OCI-LY7 (cell line): Measurements from ENCODE around the gene JUN. TPM values are rescaled to one million over a fixed set of nuclear protein-coding genes. Genes with fewer than 3 reads are reported as not detected.

Experiments
- BruUV-seq: library from RNA; stranded (reverse); fragments of 400-500 nt; replicated peaks from 2 replicates; lab custom pipeline; 2021; lab: Mats Ljungman, UMichigan
- CTCF ChIA-PET: fragments of 300-600 bp; sonication (Branson Sonifier 250); formaldehyde crosslinking; loops from one replicate; lab custom pipeline; 2022; ENCODE audit warnings: antibody characterized with exemption; ENCODE audit not compliant: unreplicated experiment; lab: Charles Lee
- POLR2A ChIA-PET: fragments of 300-600 bp; sonication (Branson Sonifier 250); formaldehyde crosslinking; loops from one replicate; lab custom pipeline; 2022; ENCODE audit warnings: antibody characterized with exemption; lab: Charles Lee
- DNase-seq: peaks from one replicate; pipeline ENCODE4 v3.0.0-alpha.2; 2015; ENCODE audit warnings: low spot score
- H2AFZ ChIP-seq: fragments of 200-600 bp; sonication (generic), shearing (Covaris generic); 2 replicates; pipeline ENCODE4 v1.6.1; 2014; ENCODE audit warnings: mild to moderate bottlenecking, antibody characterized with exemption, low read length, moderate library complexity
- H3K27ac ChIP-seq: fragments of 200-600 bp; sonication (generic); 2 replicates; pipeline ENCODE4 v1.5.1; 2014; ENCODE audit warnings: mixed run types, low read depth, mild to moderate bottlenecking, moderate library complexity, low read length, inconsistent platforms; ENCODE audit not compliant: poor library complexity, severe bottlenecking
- H3K36me3 ChIP-seq: fragments of 200-600 bp; sonication (generic); 2 replicates; pipeline ENCODE4 v1.6.1; 2014; ENCODE audit warnings: mild to moderate bottlenecking, antibody characterized with exemption, low read length, moderate library complexity, mixed read lengths; ENCODE audit not compliant: insufficient read depth
- H3K4me1 ChIP-seq: fragments of 200-600 bp; sonication (generic); 2 replicates; pipeline ENCODE4 v1.5.1; 2014; ENCODE audit warnings: mild to moderate bottlenecking, low read length; ENCODE audit not compliant: insufficient read depth, poor library complexity, severe bottlenecking
- H3K4me2 ChIP-seq: fragments of 200-600 bp; sonication (generic); 2 replicates; pipeline ENCODE4 v1.6.1; 2014; ENCODE audit warnings: mild to moderate bottlenecking, low read length
- H3K4me3 ChIP-seq: fragments of 200-600 bp; sonication (generic); 2 replicates; pipeline ENCODE4 v1.5.1; 2014; ENCODE audit warnings: mild to moderate bottlenecking, low read depth, low read length; ENCODE audit not compliant: poor library complexity, severe bottlenecking
- H3K79me2 ChIP-seq: fragments of 200-600 bp; sonication (generic); 2 replicates; pipeline ENCODE4 v1.6.1; 2016; ENCODE audit warnings: low read depth, mild to moderate bottlenecking, low read length, moderate library complexity, mixed read lengths; ENCODE audit not compliant: insufficient read depth
- H3K9me2 ChIP-seq: fragments of 200-600 bp; sonication (generic); 2 replicates; pipeline ENCODE4 v1.6.1; 2016; ENCODE audit warnings: mild to moderate bottlenecking, low read length, mixed read lengths; ENCODE audit not compliant: insufficient read depth
- H3K9me3 ChIP-seq: fragments of 200-600 bp; sonication (generic); 2 replicates; pipeline ENCODE4 v1.6.1; 2014; ENCODE audit warnings: mild to moderate bottlenecking, mixed run types, low read length, mixed read lengths
- H4K20me1 ChIP-seq: fragments of 200-600 bp; sonication (generic); 2 replicates; pipeline ENCODE4 v1.6.1; 2014; ENCODE audit warnings: mild to moderate bottlenecking, antibody characterized with exemption, low read length, moderate library complexity, mixed read lengths; ENCODE audit not compliant: insufficient read depth
- CTCF ChIP-seq: fragments of 200-600 bp; sonication (generic); conservative IDR thresholded peaks from 2 replicates; pipeline ENCODE4 v1.5.1; 2014; ENCODE audit warnings: mild to moderate bottlenecking, antibody characterized with exemption, low read length, moderate library complexity, mixed read lengths
- EZH2phosphoT487 ChIP-seq: fragments of 200-600 bp; sonication (generic); IDR thresholded peaks from 2 replicates; pipeline ENCODE4 v1.6.1; 2018; ENCODE audit warnings: low read depth, borderline replicate concordance, mild to moderate bottlenecking, mixed run types, antibody characterized with exemption, low read length, moderate library complexity, mixed read lengths
- intact Hi-C: fragments of 100-400 bp; cut with micrococcal nuclease; formaldehyde crosslinking; loops from one replicate; pipeline ENCODE4 v1.10.0; 2022; ENCODE audit not compliant: unreplicated experiment
- total RNA-seq, 2 experiments: library from RNA; depleted of rRNA in 1 of 2; stranded (reverse); fragments of >200 nt in 1 of 2; shearing (Covaris generic) in 1 of 2; gene quantifications; 2 replicates each; pipeline ENCODE4 v1.2.3, GENCODE V29; 2014 to 2022

Gene JUN
- total RNA-seq, 2 experiments from 2014 or later, result 4.2 to 7.7 TPM

GRCh38 chr1:58774027-58774426 is 9.8 kb downstream of the JUN start:
- ChIA-PET POLR2A (interaction anchor here (1.0 kb wide), 1 partner anchor 11 kb away, joined by 3 read pairs; no protein-coding TSS in a partner anchor), CTCF (interaction anchor here (1.1 kb wide), 1 partner anchor 22 kb away, joined by 3 read pairs; no protein-coding TSS in a partner anchor)
- Histone ChIP-seq H3K4me2 (peak overlapping the region; percentile 35; the same call in 1 of the 2 replicates), H2AFZ (peak overlapping the region; percentile 79; the same call in 1 of the 2 replicates), H3K36me3 (no peaks in the 10 kb centered on the region), H4K20me1 (no peaks in the 10 kb centered on the region), H3K27ac (no peak overlapping the region), H3K9me2 (no peaks in the 10 kb centered on the region), H3K79me2 (no peaks in the 10 kb centered on the region), H3K4me3 (no peak overlapping the region), H3K9me3 (no peaks in the 10 kb centered on the region), H3K4me1 (peaks cover 12% of the 10 kb centered on the region)
- peak; percentile 4 for DNase-seq
- intact Hi-C loops, result no loop called here
- no TSS peak for BruUV-seq
- TF ChIP-seq CTCF (no peak), EZH2phosphoT487 (no peak)

- no peak for TF ChIP-seq CTCF
- no peak for TF ChIP-seq EZH2phosphoT487
- H3K27ac ChIP-seq, result no peak overlapping the region
- no peaks in the 10 kb centered on the region for H3K36me3 ChIP-seq
- H3K9me2 ChIP-seq, result no peaks in the 10 kb centered on the region
- peak; percentile 65 for DNase-seq
- H4K20me1 ChIP-seq, result no peaks in the 10 kb centered on the region
- no peaks in the 10 kb centered on the region for H3K9me3 ChIP-seq
- POLR2A ChIA-PET, result interaction anchor here (0.5 to 1.4 kb wide), 6 partner anchors 11 to 206 kb away, joined by 3 to 4 read pairs (median 3); no protein-coding TSS in a partner anchor
- no TSS peak for BruUV-seq
- H3K4me2 ChIP-seq, result peak overlapping the region; percentile 35; the same call in 1 of the 2 replicates
- no peak overlapping the region for H3K4me3 ChIP-seq
- CTCF ChIA-PET, result interaction anchor here (1.1 kb wide), 1 partner anchor 22 kb away, joined by 3 read pairs; no protein-coding TSS in a partner anchor
- intact Hi-C loops, result no loop called here
- no peaks in the 10 kb centered on the region for H3K79me2 ChIP-seq
- H2AFZ ChIP-seq, result peak overlapping the region; percentile 79; the same call in 1 of the 2 replicates
- H3K4me1 ChIP-seq, result peaks cover 12% of the 10 kb centered on the region
These were observed 10.4 kb downstream of the JUN start for GRCh38 chr1:58773406-58773840.

GRCh38 chr1:58769809-58770320 is 14.0 kb downstream of the JUN start:
- no peak for DNase-seq
- H4K20me1 ChIP-seq, result no peaks in the 10 kb centered on the region
- POLR2A ChIA-PET, result interaction anchor here (0.7 kb wide), 1 partner anchor 180 kb away, joined by 3 read pairs; no protein-coding TSS in a partner anchor
- H3K27ac ChIP-seq, result no peak overlapping the region
- TF ChIP-seq EZH2phosphoT487 (no peak), CTCF (no peak)
- H3K4me1 ChIP-seq, result peaks cover 12% of the 10 kb centered on the region
- CTCF ChIA-PET, result no interaction called here
- no peak overlapping the region for H2AFZ ChIP-seq
- intact Hi-C loops, result no loop called here
- no peaks in the 10 kb centered on the region for H3K36me3 ChIP-seq
- no peak overlapping the region for H3K4me3 ChIP-seq
- H3K79me2 ChIP-seq, result no peaks in the 10 kb centered on the region
- no TSS peak for BruUV-seq
- H3K4me2 ChIP-seq, result no peak overlapping the region
- H3K9me2 ChIP-seq, result no peaks in the 10 kb centered on the region
- H3K9me3 ChIP-seq, result no peaks in the 10 kb centered on the region
